GM21528 (cell line): ENCODE measurements around the gene RPL7L1.
A peak's percentile ranks its signal among the peaks of the same experiment; 100 is the strongest.
"Not testable (repeated sequence)": the region's sequence is repeated elsewhere in the genome, so short reads cannot be mapped to it uniquely, and the experiment has no call there.

Experiments
- ATAC-seq: cut with Tn5 transposase; IDR thresholded peaks from one replicate; pipeline ENCODE4 v1.9.1; 2021; ENCODE audit warnings: mild to moderate bottlenecking, moderate library complexity; ENCODE audit not compliant: unreplicated experiment, low FRiP score

RPL7L1 gene

DNA sequence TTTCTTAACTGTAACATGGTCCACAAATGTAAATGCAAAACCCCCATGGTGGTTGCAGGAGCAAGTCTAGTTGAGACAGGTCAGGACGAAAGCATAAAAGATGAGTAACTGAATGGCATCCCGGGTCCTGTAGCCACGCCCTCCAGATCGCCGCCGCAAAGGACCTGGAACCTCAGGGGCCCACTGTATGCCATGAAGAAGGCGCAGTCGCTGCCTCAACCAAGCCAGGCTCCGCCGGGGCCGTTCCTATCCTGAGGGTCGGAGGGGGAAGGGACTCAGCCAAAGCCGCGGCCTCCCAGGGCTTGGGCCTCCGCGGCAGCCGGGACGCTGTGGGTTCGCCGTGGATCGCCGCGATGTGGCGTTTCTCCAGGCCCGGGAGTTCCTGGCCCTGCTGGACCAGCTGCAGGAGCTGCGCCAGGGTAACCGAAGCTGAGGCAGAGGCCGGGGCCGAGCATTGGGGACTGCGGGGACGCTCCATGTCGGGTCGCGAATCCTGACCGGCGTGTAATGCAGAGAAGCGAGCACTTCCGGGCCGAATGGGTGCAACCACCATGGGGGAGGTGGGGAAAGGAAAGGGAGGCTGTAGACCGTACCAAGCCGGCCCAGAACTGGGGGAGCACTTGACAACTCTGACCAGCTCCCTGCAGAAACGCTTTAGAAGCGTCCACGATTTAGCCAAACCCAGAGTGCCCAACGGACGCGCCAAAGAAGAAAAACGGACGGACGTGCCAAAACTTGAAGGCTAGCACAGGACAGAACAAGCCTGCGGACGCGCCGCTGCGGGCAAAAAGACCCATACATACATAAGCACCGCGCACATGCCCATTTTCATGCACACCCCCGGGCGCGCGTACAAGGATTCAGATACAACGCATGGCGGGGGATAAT is 11.1 kb downstream of the RPL7L1 start:
- ATAC-seq: peak; percentile 95

DNA sequence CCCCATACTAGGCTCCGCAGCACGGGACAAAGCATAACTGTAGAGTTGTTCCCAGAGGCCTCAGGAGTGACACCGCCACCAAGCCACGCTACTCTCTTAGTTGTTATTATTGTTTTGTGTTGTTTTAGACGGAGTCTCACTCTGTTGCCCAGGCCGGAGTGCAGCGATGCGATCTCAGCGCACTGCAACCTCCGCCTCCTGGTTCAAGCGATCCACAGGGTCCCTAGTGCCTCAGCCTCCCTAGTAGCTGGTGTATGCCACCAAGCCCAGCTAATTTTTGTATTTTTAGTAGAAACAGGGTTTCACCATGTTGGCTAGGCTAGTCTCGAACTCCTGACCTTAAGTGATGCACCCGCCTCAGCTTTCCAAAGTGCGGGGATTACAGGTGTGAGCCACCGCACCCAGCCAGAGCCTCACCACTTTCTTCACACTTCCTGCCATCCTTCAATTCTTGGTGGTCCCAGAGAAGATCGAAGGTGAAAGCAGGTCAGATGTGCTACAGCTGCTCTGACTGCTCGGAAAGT is 11.8 kb downstream of the RPL7L1 start:
- no peak for ATAC-seq

DNA sequence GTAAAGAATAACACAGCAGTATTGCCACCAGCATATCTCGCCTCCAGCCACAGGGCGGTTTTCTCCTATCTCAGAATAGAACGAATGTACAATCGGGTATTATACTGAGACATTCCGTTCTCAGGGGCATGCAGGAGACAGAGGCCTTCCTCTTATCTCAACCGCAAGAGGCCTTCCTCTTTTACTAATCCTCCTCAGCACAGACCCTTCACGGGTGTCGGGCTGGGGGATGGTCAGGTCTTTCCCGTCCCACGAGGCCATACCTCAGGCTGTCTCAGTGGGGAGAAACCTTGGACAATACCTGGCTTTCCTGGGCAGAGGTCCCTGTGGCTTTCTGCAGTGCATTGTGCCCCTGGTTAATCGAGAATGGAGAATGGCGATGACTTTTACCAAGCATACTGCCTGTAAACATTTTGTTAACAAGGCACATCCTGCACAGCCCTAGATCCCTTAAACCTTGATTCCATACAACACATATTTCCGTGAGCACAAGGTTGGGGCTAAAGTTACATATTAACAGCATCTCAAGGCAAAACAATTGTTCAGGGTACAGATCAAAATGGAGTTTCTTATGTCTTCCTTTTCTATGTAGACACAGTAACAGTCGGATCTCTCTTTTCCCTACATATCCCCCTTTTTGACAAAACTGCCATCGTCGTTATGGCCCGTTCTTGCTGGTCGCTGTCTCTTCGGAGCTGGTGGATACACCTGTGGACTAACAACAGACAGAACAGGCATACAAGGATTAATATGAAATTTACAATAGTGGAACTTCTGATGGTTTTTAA is 14.8 kb downstream of the RPL7L1 start:
- not testable (repeated sequence) for ATAC-seq

DNA sequence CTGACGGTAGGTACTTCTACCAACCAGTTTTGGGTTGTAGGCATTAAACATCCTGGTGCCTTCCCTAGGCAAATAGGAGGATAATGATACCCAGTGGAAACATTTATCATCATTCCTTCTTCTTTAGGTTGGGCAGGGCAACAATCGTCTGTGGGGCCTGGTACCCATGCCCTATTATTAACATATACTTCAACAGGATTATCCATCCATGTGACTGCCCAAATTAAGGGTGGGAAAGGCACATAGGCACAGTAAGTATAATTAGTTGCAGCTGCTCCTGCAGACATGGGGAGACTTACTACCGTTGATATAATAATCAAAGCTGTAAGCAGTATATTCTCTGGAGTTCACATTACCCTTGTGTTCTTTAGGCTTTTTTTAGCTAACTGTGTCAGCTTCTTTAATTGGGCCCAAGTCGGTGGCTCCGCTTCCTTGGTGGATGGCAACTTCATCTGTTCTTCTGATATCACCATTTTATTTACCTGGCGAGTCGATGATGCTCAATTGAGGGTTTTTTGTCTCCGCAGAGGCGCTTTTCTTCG is 16.8 kb downstream of the RPL7L1 start:
- no peak for ATAC-seq

DNA sequence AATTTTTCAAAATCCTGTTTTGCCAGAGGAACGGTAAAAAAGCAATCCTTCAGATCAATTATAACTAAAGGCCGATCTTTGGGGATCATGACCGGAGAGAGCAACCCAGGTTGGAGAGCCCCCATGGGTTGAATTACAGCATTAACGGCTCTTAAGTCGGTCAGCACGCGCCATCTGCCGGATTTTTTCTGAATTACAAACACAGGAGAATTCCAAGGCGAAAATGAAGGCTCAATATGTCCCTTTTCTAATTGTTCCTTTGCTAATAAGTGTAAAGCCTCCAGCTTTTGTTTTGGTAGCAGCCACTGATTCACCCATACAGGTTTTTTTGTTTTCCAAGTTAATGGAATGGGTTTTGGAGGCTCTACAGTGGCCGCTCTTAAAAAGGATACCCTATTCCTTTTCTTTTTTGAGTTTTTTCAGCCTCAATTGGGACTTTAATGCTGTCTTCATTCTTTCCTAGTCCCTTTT is 19.5 kb downstream of the RPL7L1 start:
- ATAC-seq: no peak

DNA sequence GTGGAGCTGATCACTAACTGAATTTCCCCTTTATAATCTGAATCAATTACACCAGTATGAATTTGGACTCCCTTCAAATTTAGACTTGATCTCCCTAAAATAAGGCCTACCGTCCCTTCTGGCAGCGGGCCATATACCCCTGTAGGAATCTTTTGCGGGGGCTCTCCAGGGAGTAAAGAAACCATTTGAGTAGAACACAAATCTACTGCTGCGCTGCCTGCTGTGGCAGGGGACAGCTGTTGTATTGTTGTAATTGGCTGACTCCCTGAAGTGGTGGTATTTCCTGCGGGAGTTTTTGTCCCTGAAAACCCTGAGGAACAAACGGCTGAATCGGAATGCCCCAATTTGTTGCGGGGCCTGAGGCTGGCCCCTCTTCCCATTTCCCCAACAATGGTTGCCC is 20.5 kb downstream of the RPL7L1 start:
- no peak for ATAC-seq

DNA sequence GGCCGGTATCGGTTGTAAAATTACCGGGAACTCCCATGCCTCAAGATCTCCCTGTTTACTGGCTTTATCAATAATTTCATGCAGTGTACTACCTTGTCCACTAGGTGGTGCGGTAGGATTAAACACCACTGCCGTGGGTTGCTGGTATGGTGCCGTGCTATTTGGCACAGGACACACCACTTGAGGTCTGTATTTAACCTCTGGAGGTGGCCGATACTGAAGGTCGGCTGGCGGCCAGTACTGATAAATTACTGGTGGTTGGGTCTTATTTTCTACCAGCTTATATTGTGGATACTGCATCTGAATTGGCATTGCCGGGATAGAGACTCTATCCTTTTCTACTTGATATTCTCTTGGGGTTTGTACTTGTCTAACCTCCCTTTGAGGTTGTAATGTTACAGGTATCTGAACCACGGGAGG is 22.1 kb downstream of the RPL7L1 start:
- no peak for ATAC-seq

DNA sequence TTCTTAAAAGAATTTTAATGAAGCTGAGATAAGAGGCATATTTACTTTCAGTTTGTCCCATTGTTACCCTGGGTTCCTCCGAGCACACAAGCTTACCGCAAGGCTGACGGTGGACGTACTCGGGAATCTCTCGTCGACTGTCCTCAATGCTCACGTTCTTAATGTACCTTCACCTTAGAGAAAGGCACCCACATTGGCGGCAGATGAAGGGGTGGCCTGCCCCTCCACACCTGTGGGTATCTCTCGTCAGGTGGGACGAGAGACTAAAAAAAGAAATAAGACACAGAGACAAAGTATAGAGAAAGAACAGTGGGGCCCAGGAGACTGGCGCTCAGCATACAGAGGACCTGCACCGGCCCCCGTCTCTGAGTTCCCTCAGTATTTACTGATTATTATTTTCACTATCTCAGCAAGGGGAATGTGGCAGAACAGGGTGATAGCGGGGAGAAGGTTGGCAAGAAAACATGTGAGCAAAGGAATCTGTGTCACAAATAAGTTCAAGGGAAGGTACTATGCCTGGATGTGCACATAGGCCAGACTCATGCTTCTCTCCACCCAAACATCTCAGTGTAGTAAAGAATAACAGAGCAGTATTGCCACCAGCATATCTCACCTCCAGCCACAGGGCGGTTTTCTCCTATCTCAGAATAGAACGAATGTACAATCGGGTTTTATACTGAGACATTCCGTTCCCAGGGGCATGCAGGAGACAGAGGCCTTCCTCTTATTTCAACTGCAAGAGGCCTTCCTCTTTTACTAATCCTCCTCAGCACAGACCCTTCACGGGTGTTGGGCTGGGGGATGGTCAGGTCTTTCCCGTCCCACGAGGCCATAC is 23.2 kb downstream of the RPL7L1 start:
- ATAC-seq: not testable (repeated sequence)

DNA sequence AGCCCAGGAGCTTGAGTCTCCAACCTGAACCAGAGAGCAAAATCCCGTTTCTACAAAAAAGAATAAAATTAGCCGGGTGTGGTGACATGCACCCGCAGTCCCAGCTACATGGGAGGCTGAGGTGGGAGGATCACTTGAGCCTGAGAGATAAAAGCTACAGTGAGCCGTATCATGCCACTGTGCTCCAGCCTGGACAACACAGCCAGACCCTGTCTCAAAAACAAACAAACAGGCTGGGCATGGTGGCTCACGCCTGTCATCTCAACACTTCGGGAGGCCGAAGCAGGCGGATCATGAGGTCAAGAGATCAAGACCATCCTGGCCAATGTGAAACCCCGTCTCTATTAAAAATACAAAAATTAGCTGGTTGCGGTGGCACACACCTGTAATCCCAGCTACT is 25.1 kb downstream of the RPL7L1 start:
- ATAC-seq: no peak

DNA sequence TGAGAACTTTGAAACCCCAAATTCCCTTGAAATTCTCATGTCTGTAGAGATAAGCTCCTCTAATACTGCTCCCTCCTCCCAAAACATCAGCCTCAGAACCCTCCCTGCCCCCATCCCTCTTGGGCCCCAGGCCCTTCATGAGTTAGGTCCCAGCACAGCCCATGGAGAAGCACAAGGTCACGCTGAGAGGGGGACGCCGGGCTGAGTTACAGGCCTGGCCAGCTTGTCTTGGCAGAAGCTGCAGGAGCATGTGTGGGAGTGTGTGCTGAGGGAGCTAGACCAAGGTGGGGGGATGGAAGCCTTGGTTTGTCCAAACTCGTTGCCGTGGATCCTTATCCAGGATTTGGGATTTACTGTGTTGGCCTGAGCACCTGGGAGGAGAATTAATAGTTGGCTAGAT is 27.9 kb downstream of the RPL7L1 start:
- ATAC-seq: no peak

DNA sequence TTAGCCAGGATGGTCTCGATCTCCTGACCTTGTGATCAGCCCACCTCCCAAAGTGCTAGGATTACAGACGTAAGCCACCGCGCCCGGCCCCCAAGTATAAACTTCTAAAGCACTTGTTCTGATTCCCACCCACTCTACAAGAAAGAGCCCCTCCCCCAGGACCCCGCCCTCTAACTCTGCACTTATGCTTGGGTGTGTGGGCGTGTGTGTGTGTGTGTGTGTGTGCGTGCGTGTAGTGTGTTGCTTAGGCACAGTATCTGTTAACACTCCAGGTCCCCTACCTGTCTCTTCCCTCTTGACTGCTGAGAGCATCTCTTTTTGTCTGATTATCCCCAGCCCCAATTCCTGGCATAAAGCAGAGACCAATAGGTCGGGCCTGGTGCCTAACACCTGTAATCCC is 30.4 kb downstream of the RPL7L1 start:
- no peak for ATAC-seq

DNA sequence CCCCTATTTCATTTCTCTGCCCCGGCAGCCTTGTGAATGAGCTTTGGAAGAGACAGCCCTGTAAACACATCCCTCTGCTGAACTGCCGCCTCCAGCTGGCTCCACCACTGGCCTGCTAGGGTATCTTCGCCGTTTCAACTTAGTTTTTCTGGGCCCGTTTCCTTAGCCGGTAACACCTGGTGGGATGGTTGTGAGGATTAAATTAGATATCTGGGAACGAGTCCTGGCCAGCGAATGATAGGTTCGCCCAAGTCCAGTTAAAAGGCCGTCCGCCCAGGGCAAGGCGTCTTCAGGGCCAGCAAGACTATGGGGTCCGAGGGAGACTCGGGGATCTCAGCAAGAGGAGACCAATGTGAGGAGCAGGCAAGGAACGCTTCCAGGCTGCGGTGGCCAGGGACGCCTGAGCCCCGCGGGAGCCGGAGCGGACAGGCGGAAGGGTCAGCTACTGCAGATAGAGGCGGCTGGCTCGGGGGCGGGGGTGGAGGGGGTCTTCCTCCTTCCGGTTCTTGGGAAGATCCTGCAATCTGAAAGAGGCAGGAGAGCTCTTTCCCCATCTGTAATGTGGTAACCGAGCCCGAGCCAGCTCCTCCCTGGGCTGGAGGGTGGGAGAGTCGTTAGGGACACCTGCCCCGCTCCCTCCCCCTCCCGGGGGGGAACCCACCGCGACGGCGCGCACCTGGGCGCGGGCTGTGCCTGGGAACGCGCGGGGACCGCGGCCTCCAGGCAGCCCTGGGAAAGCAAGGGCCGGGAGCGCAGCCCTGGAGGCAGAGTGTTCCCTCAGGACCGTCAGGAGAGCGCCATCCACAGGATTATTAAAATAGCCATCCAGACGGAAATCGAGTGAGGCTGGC is 32.0 kb downstream of the RPL7L1 start:
- no peak for ATAC-seq

DNA sequence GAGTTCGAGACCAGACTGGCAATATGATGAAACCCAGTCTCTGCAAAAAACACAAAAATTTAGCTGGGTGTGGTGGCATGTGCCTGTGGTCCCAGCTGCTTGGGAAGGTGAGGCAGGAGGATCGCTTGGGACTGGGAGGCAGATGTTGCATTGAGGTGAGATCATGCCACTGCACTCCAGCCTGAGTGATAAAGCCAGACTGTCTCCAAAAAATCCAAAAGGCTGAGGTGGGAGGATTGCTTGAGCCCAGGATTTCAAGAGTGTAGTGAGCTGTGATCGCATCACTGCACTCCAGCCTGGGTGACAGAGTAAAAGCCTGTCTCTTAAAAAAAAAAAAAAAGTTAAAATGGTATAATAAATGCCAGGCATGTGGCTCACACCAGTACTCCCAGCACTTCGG is 35.1 kb downstream of the RPL7L1 start:
- ATAC-seq: no peak

DNA sequence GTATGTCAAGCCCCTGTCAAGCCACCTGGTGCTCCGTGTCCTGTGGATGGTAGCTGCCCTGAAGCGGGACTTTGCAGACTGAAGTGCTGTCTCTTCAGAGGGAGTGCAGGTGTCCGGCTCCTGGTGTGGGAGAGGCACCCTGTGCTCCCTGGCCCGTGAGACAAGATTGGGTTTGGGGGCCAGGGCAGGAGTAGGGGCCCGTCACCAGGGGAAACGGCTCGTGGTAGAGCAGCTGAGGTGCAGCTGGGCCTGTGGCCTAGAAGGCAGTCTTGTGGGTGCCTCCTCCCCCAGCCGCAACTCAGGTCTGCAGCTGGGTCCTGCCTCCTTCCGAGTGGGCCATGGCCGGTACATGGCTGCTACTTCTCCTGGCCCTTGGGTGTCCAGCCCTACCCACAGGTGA is 36.3 kb downstream of the RPL7L1 start, which contains the start of gene PTCRA:
Gene PTCRA, plus strand, starts transcription at position 322 of the 400 bp plus-strand sequence. Its CDS starts 17 bp downstream, at position 339.
- ATAC-seq: no peak

DNA sequence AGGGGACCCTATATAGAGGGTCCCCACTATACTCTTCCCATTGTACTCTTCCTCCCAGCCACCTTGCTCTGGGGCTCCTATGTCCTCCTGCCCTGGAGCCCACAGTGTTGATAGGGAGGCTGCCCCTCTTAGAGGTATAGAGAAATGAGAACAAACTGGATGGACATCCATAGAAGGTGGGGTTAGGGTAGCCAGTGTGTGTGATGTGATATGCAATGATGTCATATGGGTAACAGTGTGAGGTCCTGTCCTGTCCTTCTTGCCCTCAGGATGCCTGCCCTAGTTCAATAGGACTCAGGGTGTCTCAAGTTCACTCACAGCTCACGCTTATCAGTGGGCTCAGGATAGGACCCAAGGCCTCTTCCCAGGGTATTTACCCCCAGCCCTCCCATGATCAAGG is 36.9 kb downstream of the RPL7L1 start:
- ATAC-seq: no peak

DNA sequence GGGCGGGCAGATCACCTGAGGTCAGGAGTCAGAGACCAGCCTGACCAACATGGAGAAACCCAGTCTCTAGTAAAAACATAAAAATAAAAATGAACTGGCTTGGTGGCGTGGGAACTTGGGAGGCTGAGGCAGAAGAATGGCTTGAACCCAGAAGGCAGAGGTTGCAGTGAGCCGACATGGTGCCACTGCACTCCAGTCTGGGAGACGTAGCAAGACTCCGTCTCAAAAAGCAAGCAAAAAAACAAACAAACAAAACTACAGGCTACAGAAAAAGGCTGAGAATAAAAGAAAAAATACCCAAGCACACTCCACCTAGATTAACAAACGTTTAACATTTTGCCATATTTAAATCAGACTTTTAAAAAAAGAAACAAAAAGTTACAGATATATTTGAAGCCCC is 42.4 kb downstream of the RPL7L1 start:
- no peak for ATAC-seq

DNA sequence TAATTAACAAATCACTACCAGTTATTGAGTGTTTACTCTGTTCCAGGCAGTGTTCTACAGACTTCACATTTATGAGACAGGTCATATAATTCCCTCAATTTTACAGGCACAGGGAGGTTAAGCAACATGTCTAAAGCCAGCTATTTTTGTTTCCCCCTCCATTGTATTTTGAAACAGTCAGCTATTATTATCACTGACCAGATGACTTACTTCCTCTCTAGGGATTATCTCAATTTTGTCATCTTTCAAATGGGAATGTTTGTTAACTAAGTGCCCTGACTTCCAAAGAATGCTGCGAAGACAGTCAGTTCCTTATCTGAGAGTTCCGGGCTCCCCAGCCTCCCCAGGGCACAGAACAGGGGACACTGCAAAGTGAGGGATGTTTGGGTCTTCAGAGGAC is 44.2 kb downstream of the RPL7L1 start:
- no peak for ATAC-seq

DNA sequence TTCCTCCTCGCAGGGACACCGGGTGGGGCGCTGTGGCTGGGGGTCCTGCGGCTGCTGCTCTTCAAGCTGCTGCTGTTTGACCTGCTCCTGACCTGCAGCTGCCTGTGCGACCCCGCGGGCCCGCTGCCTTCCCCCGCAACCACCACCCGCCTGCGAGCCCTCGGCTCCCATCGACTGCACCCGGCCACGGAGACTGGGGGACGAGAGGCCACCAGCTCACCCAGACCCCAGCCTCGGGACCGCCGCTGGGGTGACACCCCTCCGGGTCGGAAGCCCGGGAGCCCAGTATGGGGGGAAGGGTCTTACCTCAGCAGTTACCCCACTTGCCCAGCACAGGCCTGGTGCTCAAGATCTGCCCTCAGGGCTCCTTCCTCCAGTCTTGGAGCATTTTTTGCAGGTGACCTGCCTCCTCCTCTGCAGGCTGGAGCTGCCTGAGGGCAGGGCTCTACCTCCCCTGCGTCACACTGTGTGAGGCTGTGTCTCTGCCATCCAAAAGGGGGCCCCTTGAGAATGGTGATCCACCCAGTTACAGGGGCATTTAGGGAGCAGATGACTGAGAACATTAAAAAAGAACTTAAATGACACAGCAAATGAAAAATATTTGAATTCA is 45.9 kb downstream of the RPL7L1 start:
- no peak for ATAC-seq
